HG03442 (cell line): ENCODE results near the gene ADGRV1.

Experiments used
- ATAC-seq: cut with Tn5 transposase; IDR thresholded peaks from one replicate; pipeline ENCODE4 v1.9.1; 2021; ENCODE audit warnings: mild to moderate bottlenecking, moderate library complexity; ENCODE audit not compliant: unreplicated experiment

Gene ADGRV1

DNA sequence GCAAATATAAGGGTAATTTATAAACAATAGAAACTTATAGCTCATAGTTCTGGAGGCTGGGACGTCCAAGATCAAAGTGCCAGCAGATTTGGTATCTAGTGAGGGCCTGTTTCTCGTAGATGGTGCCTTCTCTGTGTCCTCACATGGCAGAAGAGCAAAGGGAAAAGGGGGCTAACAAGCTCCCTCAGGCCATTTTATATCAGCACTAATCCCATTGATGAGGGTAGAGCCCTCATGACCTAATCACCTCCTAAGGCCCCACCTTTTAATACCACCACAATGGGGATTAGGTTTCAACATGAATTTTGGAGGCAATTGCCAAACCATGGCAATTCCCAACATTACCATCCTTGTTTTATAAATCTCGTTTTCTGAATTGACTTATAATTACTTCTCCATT lies 564.7 kb downstream of the ADGRV1 start:
- ATAC-seq: no peak

DNA sequence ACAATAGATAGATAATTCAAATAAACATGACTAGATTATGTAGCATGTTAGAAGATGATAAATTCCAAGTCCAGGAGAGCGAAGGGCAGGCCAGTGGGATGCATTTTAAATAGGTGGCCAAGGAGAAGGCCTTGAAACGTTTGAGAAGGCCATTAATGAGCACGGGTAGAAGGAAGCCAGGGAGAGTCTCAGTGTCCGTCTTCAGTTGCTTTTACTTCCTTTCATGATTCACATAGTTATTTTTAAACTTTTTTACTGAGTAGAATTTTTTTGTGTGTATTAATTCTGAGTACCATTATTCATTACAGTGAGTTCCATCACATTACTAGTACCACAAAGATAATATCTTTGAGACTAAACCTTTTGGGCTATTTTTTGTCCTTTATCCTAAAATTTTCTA lies 565.3 kb downstream of the ADGRV1 start:
- ATAC-seq: no peak

- no peak for ATAC-seq
These were observed 567.3 kb downstream of the ADGRV1 start for GRCh38 chr5:91125916-91126315.

- no peak for ATAC-seq
These were observed 567.9 kb downstream of the ADGRV1 start for GRCh38 chr5:91126448-91126847.

DNA sequence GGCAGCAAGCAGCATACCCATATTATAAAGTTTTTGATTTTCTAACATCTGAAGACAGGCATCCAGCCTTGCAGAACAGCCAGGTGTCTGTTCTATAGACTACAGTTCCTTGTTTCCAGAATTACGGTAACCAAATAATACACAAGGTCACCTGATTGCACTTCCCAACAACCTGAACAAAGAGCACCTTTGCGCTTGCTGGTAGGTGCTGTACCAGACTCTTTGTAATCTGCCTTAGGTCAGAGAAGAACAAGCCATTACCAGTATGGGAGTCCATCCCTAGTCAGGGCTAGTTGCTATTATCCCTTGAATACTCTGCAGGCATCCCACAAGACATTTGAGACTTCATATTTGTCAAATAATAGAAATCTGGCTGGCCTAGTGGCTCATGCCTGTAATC lies 568.3 kb downstream of the ADGRV1 start:
- ATAC-seq: no peak

DNA sequence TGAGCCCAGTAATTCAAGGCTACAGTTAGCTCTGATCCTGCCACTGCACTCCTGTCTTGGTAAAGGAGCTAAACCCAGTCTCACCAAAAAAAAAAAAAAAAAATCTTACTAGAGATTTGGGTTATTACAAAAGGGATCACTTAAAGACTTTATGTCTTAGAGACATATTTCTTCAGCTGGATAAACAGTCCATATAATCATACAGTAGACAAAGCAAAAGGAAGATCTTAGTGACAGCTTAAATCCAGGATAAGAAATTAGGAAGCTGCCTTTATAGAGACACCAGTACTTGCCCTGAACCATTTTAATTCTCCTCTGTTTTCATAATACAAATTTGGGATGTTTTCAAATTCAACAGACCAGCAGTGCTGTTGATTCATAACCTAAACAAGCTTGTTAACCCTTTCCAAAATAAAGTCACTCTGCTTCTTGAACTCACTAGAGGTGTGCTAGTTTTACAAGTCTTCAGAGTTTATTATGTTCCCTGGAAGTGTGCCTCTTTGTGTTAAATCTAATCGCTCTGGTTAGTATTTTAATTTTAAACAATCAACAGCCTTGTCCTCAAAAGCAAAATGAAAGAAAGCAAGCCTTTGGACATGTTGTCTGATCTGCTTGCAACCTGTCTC lies 569.0 kb downstream of the ADGRV1 start:
- ATAC-seq: no peak

DNA sequence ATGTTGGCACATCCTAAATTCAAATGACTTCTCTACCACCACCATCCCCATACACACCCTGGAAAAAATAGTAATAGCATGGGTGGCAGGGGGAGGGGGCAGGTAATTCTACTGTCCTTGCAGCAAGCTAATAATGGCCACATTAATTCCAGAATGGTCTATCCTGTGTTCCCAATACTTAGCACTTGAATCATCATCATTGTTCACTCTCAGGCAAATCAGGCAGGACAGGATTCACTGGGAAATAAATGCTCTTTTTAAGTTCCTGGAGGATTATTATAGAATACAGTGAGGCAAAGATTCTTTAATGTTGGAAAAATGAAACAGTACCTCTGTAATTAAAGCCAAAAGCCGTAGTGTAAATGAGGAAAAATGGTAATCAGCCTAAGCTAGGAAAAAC lies 570.0 kb downstream of the ADGRV1 start:
- no peak for ATAC-seq

DNA sequence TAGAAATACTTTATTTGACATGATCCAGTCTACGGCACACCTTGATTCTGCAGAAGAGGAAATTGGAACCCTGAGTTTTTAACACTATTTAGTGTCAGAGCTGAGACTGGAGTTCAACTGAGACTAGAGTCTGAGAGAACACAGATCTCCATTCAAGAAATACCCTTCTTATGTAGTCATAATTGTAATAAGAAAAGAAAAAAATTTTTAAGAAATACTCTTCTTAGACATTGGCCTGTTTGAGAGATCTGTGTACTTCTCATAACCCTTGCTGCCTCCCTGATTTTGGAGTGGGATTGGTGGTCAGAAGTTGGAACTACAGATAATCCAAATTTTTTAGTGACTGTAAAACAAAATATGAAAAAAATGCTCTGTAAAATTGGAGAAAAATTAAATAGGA lies 571.2 kb downstream of the ADGRV1 start:
- ATAC-seq: no peak

GRCh38 chr5:91130759-91131158 lies 572.2 kb downstream of the ADGRV1 start:
- ATAC-seq: no peak

- ATAC-seq: no peak
These were observed 574.0 kb downstream of the ADGRV1 start for GRCh38 chr5:91132550-91132949.

- ATAC-seq: no peak
These were observed 574.6 kb downstream of the ADGRV1 start for GRCh38 chr5:91133183-91133582.

DNA sequence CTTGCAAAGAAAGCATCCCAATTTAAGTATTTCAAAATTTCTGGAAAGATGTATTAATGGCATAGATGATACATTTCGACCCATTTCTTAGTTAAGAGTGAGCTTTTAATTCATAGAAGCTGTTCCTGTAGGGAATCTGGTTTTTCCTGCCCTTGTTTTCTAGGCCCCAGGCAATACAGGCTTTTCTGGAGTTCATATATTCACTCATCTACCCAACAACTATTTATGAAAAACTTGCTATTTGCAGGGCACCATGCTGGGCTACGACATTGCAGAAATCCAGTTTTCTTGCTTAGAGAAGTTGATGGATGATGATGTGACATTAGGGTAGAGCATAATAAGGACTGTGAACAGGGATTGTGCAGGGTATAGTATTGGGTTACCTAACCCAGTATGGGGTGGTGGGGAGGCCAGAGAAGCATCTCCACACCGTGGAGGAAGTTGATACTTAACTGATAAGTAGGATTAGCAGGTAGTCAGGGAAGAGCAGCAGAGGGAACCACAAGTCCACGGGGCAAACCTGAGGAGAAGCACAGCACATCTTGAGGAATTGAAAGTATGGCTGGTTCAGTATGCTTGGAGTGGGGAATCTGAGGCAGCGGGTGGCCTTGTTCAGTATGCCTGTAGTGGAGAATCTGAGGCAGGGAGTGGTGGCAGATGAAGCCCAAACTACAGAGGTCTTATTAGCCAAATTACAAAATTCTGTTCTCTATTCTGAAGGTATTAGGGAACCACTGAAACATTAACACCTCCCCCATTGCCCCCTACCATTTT lies 577.1 kb downstream of the ADGRV1 start:
- ATAC-seq: no peak

GRCh38 chr5:91136271-91136670 lies 577.7 kb downstream of the ADGRV1 start:
- ATAC-seq: no peak

- no peak for ATAC-seq
These were observed 579.0 kb downstream of the ADGRV1 start for GRCh38 chr5:91137647-91138046.

DNA sequence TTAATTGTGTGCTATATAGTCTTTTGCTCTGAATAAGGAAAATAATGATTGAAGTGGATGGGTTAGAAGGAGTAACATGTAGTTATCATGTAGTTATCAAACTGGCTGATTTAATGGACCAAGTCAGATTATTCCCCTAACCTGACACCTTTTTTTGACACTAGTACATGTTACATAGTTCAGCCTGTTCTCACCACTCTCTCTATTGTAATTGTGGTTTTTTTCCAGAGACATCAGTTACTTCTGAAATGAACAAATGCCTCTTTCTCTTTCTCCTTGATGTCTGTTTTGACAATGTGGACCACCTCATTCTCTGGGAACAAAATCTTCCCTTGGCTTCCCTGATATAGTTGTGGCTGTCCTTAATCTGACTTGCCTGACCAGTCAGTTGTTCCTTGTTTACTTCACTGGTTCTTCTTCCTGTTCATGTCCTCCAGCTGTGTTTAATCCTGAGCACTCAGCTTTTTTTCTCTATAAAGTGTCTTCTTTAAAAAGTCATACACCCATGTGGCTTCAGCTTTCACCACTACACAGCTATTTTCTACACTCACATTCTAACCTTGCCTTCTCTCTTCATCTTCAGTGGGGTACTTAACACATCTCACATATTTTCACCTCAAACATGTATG lies 581.1 kb downstream of the ADGRV1 start:
- peak; percentile 48 for ATAC-seq

- ATAC-seq: no peak
These were observed 582.1 kb downstream of the ADGRV1 start for GRCh38 chr5:91140657-91141056.

GRCh38 chr5:91141642-91142041 lies 583.0 kb downstream of the ADGRV1 start:
- no peak for ATAC-seq

DNA sequence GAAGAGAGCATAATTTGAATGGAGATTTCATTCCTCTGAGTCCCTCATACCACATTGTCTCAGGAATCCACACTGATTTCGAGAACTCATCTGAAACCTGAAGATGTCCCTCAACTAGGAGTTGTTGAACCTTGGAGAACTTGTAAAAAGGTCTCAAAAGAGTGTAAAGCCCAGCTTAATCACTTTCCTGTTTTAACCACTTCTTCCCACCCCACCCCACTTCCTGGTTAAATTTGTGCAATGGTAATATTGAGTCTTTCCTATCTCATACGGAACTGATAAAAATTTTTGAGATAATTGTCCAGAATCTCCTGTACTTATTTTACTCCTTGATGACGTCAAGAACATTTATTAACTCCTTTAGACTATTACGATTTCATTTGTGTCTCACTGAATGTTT lies 583.8 kb downstream of the ADGRV1 start:
- ATAC-seq: no peak

GRCh38 chr5:91142819-91143218 lies 584.2 kb downstream of the ADGRV1 start:
- ATAC-seq: no peak

DNA sequence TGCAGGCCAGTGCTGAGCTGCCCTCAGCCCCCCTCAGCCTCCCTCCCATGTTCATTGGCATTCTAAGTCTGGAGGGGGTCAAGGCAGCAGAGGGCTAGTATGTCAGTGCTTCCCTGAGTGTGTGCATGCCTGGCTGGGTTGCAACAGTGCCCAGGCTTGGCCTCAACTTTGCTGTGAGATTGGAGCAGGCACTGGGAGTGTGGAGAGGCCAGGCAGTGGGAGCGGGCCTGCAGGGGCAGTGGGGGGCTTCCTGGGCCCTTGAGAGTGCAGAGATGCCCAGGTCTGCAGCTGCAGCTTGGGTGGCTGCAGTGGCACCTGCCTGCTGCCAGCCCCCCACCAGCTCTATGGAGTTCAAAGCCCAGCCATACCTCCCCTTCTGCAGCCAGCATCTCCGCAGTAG lies 585.2 kb downstream of the ADGRV1 start:
- no peak for ATAC-seq

GRCh38 chr5:91144491-91145332 lies 586.1 kb downstream of the ADGRV1 start:
- no peak for ATAC-seq

DNA sequence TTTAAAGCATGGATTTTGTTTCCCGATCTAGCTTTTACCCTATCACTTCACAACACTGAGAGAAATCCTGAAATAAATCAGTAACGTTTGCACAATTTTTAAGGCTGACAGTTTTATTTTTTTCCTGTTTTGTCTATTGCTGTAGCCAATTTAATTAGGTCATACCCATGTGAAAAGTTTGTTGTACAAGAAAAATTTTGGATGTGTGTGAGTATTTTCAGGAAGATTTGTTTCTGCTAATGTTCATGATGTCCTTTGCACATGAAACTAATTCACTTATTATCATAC lies 586.7 kb downstream of the ADGRV1 start:
- ATAC-seq: no peak
